GM23248 (cell line): ENCODE data around the gene OMA1. TPM values are rescaled to one million over a fixed set of nuclear protein-coding genes. Genes with fewer than 3 reads are reported as not detected.

ENCODE experiments used
- DNase-seq: peaks from one replicate; pipeline ENCODE4 v3.0.0-alpha.2; 2015
- H2AFZ ChIP-seq: fragments of 200-600 bp; sonication (generic); 2 replicates; pipeline ENCODE4 v1.6.1; 2016; ENCODE audit warnings: antibody characterized with exemption
- H3F3A ChIP-seq: fragments of 200-600 bp; sonication (generic); 2 replicates; pipeline ENCODE4 v1.6.1; 2016; ENCODE audit warnings: mild to moderate bottlenecking, antibody characterized with exemption, mixed run types; ENCODE audit not compliant: insufficient read depth
- H3K27ac ChIP-seq: fragments of 200-600 bp; sonication (generic); 2 replicates; pipeline ENCODE4 v1.5.1; 2016; ENCODE audit warnings: mild to moderate bottlenecking
- H3K27me3 ChIP-seq: fragments of 200-600 bp; sonication (generic); replicated peaks from 2 replicates; pipeline ENCODE4 v1.6.1; 2016; ENCODE audit warnings: mild to moderate bottlenecking; ENCODE audit not compliant: insufficient read depth
- H3K36me3 ChIP-seq: fragments of 200-600 bp; sonication (generic); 2 replicates; pipeline ENCODE4 v1.6.1; 2016; ENCODE audit warnings: low read depth, mild to moderate bottlenecking
- H3K4me1 ChIP-seq: fragments of 200-600 bp; sonication (generic); 2 replicates; pipeline ENCODE4 v1.6.1; 2016; ENCODE audit warnings: mild to moderate bottlenecking; ENCODE audit not compliant: insufficient read depth
- H3K4me2 ChIP-seq: fragments of 200-600 bp; sonication (generic); one replicate; pipeline ENCODE4 v1.6.1; 2016; ENCODE audit warnings: mild to moderate bottlenecking; ENCODE audit not compliant: unreplicated experiment
- H3K4me3 ChIP-seq: fragments of 200-600 bp; sonication (generic); 2 replicates; pipeline ENCODE4 v1.5.1; 2016; ENCODE audit warnings: mild to moderate bottlenecking
- H3K79me2 ChIP-seq: fragments of 200-600 bp; sonication (generic); 2 replicates; pipeline ENCODE4 v1.6.1; 2016; ENCODE audit warnings: mild to moderate bottlenecking; ENCODE audit not compliant: insufficient read depth
- H3K9ac ChIP-seq: fragments of 200-600 bp; sonication (generic); 2 replicates; pipeline ENCODE4 v1.6.1; 2016; ENCODE audit warnings: mild to moderate bottlenecking
- H3K9me2 ChIP-seq: fragments of 200-600 bp; sonication (generic); 2 replicates; pipeline ENCODE4 v1.6.1; 2016; ENCODE audit warnings: mixed run types, mild to moderate bottlenecking, moderate library complexity; ENCODE audit not compliant: insufficient read depth
- H3K9me3 ChIP-seq: fragments of 200-600 bp; sonication (generic); one replicate; pipeline ENCODE4 v1.6.1; 2017; ENCODE audit warnings: low read depth
- H4K20me1 ChIP-seq: fragments of 200-600 bp; sonication (generic); 2 replicates; pipeline ENCODE4 v1.6.0; 2016; ENCODE audit not compliant: insufficient read depth
- EZH2 ChIP-seq: fragments of 200-600 bp; sonication (generic); IDR thresholded peaks from 2 replicates; pipeline ENCODE4 v1.6.1; 2018; ENCODE audit warnings: antibody characterized with exemption, mild to moderate bottlenecking; ENCODE audit not compliant: insufficient read depth, poor library complexity, severe bottlenecking
- EZH2phosphoT487 ChIP-seq: fragments of 200-600 bp; sonication (generic); IDR thresholded peaks from 2 replicates; pipeline ENCODE4 v1.6.1; 2018; ENCODE audit warnings: antibody characterized with exemption, moderate library complexity, mild to moderate bottlenecking, low read depth; ENCODE audit not compliant: insufficient read depth
- WGBS, 2 experiments: methylation state at CpG; one replicate each; pipeline ENCODE4 v1.1.6; 2015 to 2017; ENCODE audit warnings: low lambda C conversion rate in 2 of 2, low coverage in 1 of 2; ENCODE audit errors: missing lambda C conversion rate in 2 of 2; 5-methylcytosine and 5-hydroxymethylcytosine counted together
- in situ Hi-C: fragments of 300-500 bp; cut with MboI; formaldehyde crosslinking; loops from 2 replicates; pipeline ENCODE4 v1.15.0; 2020
- polyA plus RNA-seq: library from polyadenylated mRNA; unstranded; fragments of >200 nt; fragmentation: Nextera tagmentation; extraction: Ambion mirVana; gene quantifications from 2 replicates; pipeline ENCODE4 v1.2.1, GENCODE V29; 2016
- total RNA-seq: library from RNA; depleted of rRNA; stranded (reverse); fragments of >200 nt; shearing (Covaris generic); gene quantifications from 2 replicates; pipeline ENCODE4 v1.2.3, GENCODE V29; 2014

The OMA1 gene
- total and polyA plus RNA-seq, 2 experiments from 2014 or later, result 13.2 to 14.0 TPM

GRCh38 chr1:58454807-58455206 is 91.7 kb downstream of the OMA1 start:
- DNase-seq, result no peak
- Histone ChIP-seq H3F3A (0 out of 2 replicates have a peak, but pooled peaks cover 3% of the 10 kb centered on the region), H3K9me3 (no peaks in the 10 kb centered on the region), H3K4me3 (no peak overlapping the region), H3K4me1 (peaks cover 11% of the 10 kb centered on the region; the same call in 1 of the 2 replicates), H3K27ac (no peak overlapping the region), H3K9me2 (no peaks in the 10 kb centered on the region), H3K4me2 (no peak overlapping the region), H4K20me1 (no peaks in the 10 kb centered on the region), H3K27me3 (no peaks in the 10 kb centered on the region), H2AFZ (no peak overlapping the region), H3K9ac (no peak overlapping the region), H3K36me3 (no peaks in the 10 kb centered on the region), H3K79me2 (no peaks in the 10 kb centered on the region)
- in situ Hi-C loops, result no loop called here
- WGBS, 2 experiments, result 75% methylated on average over 6 of the region's 6 CpGs
- TF ChIP-seq EZH2, result no peak
- TF ChIP-seq EZH2phosphoT487, result no peak

GRCh38 chr1:58454385-58454784 is 92.1 kb downstream of the OMA1 start:
- H3K27ac ChIP-seq, result no peak overlapping the region
- H3K4me3 ChIP-seq, result no peak overlapping the region
- H3K79me2 ChIP-seq, result no peaks in the 10 kb centered on the region
- TF ChIP-seq EZH2phosphoT487, result no peak
- TF ChIP-seq EZH2, result no peak
- H3F3A ChIP-seq, result 0 out of 2 replicates have a peak, but pooled peaks cover 3% of the 10 kb centered on the region
- H3K9me2 ChIP-seq, result no peaks in the 10 kb centered on the region
- no peak for DNase-seq
- no peak overlapping the region for H3K4me2 ChIP-seq
- in situ Hi-C loops, result no loop called here
- peaks cover 11% of the 10 kb centered on the region; the same call in 1 of the 2 replicates for H3K4me1 ChIP-seq
- H3K9me3 ChIP-seq, result no peaks in the 10 kb centered on the region
- no peaks in the 10 kb centered on the region for H3K27me3 ChIP-seq
- H3K36me3 ChIP-seq, result no peaks in the 10 kb centered on the region
- no peak overlapping the region for H3K9ac ChIP-seq
- H2AFZ ChIP-seq, result no peak overlapping the region
- 47 to 54% methylated on average over 10 to 11 of the region's 11 CpGs for WGBS, 2 experiments
- H4K20me1 ChIP-seq, result no peaks in the 10 kb centered on the region

- no peaks in the 10 kb centered on the region for H3K27me3 ChIP-seq
- peaks cover 7% of the 10 kb centered on the region; the same call in 1 of the 2 replicates for H3K4me1 ChIP-seq
- no peaks in the 10 kb centered on the region for H3K79me2 ChIP-seq
- no peak for TF ChIP-seq EZH2
- no peak for TF ChIP-seq EZH2phosphoT487
- no peaks in the 10 kb centered on the region for H4K20me1 ChIP-seq
- no peak overlapping the region for H3K27ac ChIP-seq
- no peak overlapping the region for H3K9ac ChIP-seq
- H3F3A ChIP-seq, result 0 out of 2 replicates have a peak, but pooled peaks cover 3% of the 10 kb centered on the region
- H3K4me3 ChIP-seq, result no peak overlapping the region
- H3K9me3 ChIP-seq, result no peaks in the 10 kb centered on the region
- DNase-seq, result no peak
- WGBS, 2 experiments, result 70 to 72% methylated on average over 12 to 14 of the region's 14 CpGs
- no peak overlapping the region for H2AFZ ChIP-seq
- H3K9me2 ChIP-seq, result no peaks in the 10 kb centered on the region
- in situ Hi-C loops, result no loop called here
- H3K36me3 ChIP-seq, result no peaks in the 10 kb centered on the region
- no peak overlapping the region for H3K4me2 ChIP-seq
Observed at GRCh38 chr1:58451560-58452191, 94.8 kb downstream of the OMA1 start.

GRCh38 chr1:58447886-58448285 is 98.6 kb downstream of the OMA1 start:
- H3K4me1 ChIP-seq, result no peaks in the 10 kb centered on the region
- WGBS, 2 experiments, result 20% methylated on average over 2 of the region's 2 CpGs
- H3K36me3 ChIP-seq, result no peaks in the 10 kb centered on the region
- no peak overlapping the region for H3K27ac ChIP-seq
- no peak overlapping the region for H3K4me3 ChIP-seq
- no peaks in the 10 kb centered on the region for H3K9me3 ChIP-seq
- DNase-seq, result peak; percentile 35
- H3K79me2 ChIP-seq, result no peaks in the 10 kb centered on the region
- H3K9ac ChIP-seq, result no peak overlapping the region
- no peak overlapping the region for H2AFZ ChIP-seq
- 0 out of 2 replicates have a peak, but pooled peaks cover 5% of the 10 kb centered on the region for H3F3A ChIP-seq
- no peak overlapping the region for H3K4me2 ChIP-seq
- no peaks in the 10 kb centered on the region for H3K9me2 ChIP-seq
- TF ChIP-seq EZH2phosphoT487 (no peak), EZH2 (no peak)
- H3K27me3 ChIP-seq, result no peaks in the 10 kb centered on the region
- in situ Hi-C loops, result no loop called here
- H4K20me1 ChIP-seq, result no peaks in the 10 kb centered on the region

- Histone ChIP-seq H3K4me1 (no peaks in the 10 kb centered on the region), H3K27ac (no peak overlapping the region), H3K36me3 (no peaks in the 10 kb centered on the region), H3K9me3 (no peaks in the 10 kb centered on the region), H4K20me1 (no peaks in the 10 kb centered on the region), H3K9me2 (no peaks in the 10 kb centered on the region), H2AFZ (no peak overlapping the region), H3F3A (0 out of 2 replicates have a peak, but pooled peaks cover 5% of the 10 kb centered on the region), H3K79me2 (no peaks in the 10 kb centered on the region), H3K27me3 (no peaks in the 10 kb centered on the region), H3K9ac (no peak overlapping the region), H3K4me2 (no peak overlapping the region), H3K4me3 (no peak overlapping the region)
- TF ChIP-seq EZH2phosphoT487 (no peak), EZH2 (no peak)
- 42 to 45% methylated on average over 3 of the region's 3 CpGs for WGBS, 2 experiments
- in situ Hi-C loops, result no loop called here
- no peak for DNase-seq
Observed at GRCh38 chr1:58447042-58447441, 99.5 kb downstream of the OMA1 start.
